DOHH2 (cell line): ENCODE results near the gene CNTNAP3.
"Not testable (repeated sequence)": the region's sequence is repeated elsewhere in the genome, so short reads cannot be mapped to it uniquely, and the experiment has no call there.

Experiments
- CTCF ChIP-seq: fragments of 200-600 bp; sonication (generic); IDR thresholded peaks from one replicate; pipeline ENCODE4 v1.5.1; 2014; ENCODE audit warnings: antibody characterized with exemption, mild to moderate bottlenecking, low read depth, low read length; ENCODE audit not compliant: poor library complexity, severe bottlenecking
- EZH2phosphoT487 ChIP-seq: fragments of 200-600 bp; sonication (generic); IDR thresholded peaks from 2 replicates; pipeline ENCODE4 v1.6.1; 2017; ENCODE audit warnings: borderline replicate concordance, mild to moderate bottlenecking, antibody characterized with exemption, low read length, moderate library complexity, mixed read lengths

DNA sequence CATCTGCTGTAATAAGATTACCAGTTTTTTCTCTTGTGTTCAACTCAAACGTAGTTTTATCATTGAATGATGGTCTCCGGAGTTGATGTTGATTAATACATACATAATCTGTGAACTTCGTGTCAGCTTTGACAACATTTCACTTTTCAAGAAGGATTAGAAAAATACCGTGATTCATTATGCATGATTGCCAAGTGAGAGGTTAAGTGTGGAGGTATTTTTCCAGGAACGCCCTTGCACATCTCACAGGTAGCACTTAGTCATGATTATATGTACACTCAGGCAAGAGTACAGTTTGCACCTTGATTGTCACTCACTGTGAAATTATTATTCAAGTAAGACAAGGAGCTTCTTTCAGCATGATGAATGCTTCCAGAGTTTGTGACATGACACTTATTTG lies 202.7 kb downstream of the CNTNAP3 start:
- TF ChIP-seq CTCF, EZH2phosphoT487: not testable (repeated sequence)
